WTC11 (cell line): Measurements from ENCODE around the gene FNDC1. TPM values are rescaled to one million over a fixed set of nuclear protein-coding genes. Genes with fewer than 3 reads are reported as not detected.

Source experiments
- ATAC-seq: fragments of 200-7000 bp; cut with Tn5 transposase; 2 replicates; pipeline ENCODE4 v1.10.0; 2021; ENCODE audit warnings: mild to moderate bottlenecking, moderate library complexity
- CTCF ChIA-PET: fragments of 300-600 bp; sonication (Branson Sonifier 250); formaldehyde crosslinking; loops from one replicate; lab custom pipeline; 2021; ENCODE audit warnings: antibody characterized with exemption; lab: Charles Lee
- POLR2A ChIA-PET: fragments of 350-600 bp; sonication (Branson Sonifier 250); formaldehyde crosslinking; loops from one replicate; lab custom pipeline; 2021; ENCODE audit warnings: antibody characterized with exemption; lab: Charles Lee
- DNase-seq: peaks from one replicate; pipeline ENCODE4 v3.0.0; 2021; ENCODE audit warnings: low spot score
- H3K27ac Mint-ChIP-seq: 2 replicates; pipeline ENCODE4 v1.8.0; 2021; ENCODE audit warnings: mixed read lengths
- H3K27me3 Mint-ChIP-seq: 2 replicates; pipeline ENCODE4 v1.8.0; 2021; ENCODE audit warnings: low read depth, mild to moderate bottlenecking, moderate library complexity, mixed read lengths
- H3K36me3 Mint-ChIP-seq: 2 replicates; pipeline ENCODE4 v1.8.0; 2021; ENCODE audit warnings: mixed read lengths
- H3K4me1 Mint-ChIP-seq: 2 replicates; pipeline ENCODE4 v1.8.0; 2022; ENCODE audit warnings: mixed read lengths
- H3K4me3 Mint-ChIP-seq: 2 replicates; pipeline ENCODE4 v1.8.0; 2021; ENCODE audit warnings: mild to moderate bottlenecking, moderate library complexity, mixed read lengths
- H3K9me3 Mint-ChIP-seq: 2 replicates; pipeline ENCODE4 v1.8.0; 2021; ENCODE audit warnings: mixed read lengths
- CBFB ChIP-seq: sonication (generic); formaldehyde crosslinking; IDR thresholded peaks from 2 replicates; pipeline ENCODE4 v1.8.1; 2022; ENCODE audit warnings: mild to moderate bottlenecking, low read depth, missing genetic modification reagents
- CREB1 ChIP-seq: sonication (generic); formaldehyde crosslinking; IDR thresholded peaks from 2 replicates; pipeline ENCODE4 v1.8.0; 2023; ENCODE audit warnings: mild to moderate bottlenecking, missing genetic modification reagents
- ETV6 ChIP-seq: sonication (generic); formaldehyde crosslinking; IDR thresholded peaks from 2 replicates; pipeline ENCODE4 v1.8.1; 2022; ENCODE audit warnings: mild to moderate bottlenecking, missing genetic modification reagents
- GABPB1 ChIP-seq: sonication (generic); formaldehyde crosslinking; IDR thresholded peaks from 2 replicates; pipeline ENCODE4 v1.8.1; 2023; ENCODE audit warnings: mild to moderate bottlenecking, missing genetic modification reagents
- JAZF1 ChIP-seq: fragments of 250-450 bp; sonication (Bioruptor Pico); IDR thresholded peaks from 2 replicates; pipeline ENCODE4 v1.9.0; 2021; ENCODE audit warnings: moderate library complexity, mild to moderate bottlenecking, inconsistent platforms
- KAT7 ChIP-seq: sonication (generic); formaldehyde crosslinking; IDR thresholded peaks from 2 replicates; pipeline ENCODE4 v1.8.1; 2023; ENCODE audit warnings: missing genetic modification reagents, mild to moderate bottlenecking, borderline replicate concordance
- MYBL2 ChIP-seq: sonication (generic); formaldehyde crosslinking; IDR thresholded peaks from 2 replicates; pipeline ENCODE4 v1.8.1; 2023; ENCODE audit warnings: mild to moderate bottlenecking, moderate library complexity, missing genetic modification reagents
- NR1H2 ChIP-seq: sonication (generic); formaldehyde crosslinking; IDR thresholded peaks from 2 replicates; pipeline ENCODE4 v1.9.0; 2021; ENCODE audit warnings: mild to moderate bottlenecking, moderate library complexity, missing genetic modification reagents
- NR3C1 ChIP-seq: sonication (generic); formaldehyde crosslinking; conservative IDR thresholded peaks from 2 replicates; pipeline ENCODE4 v1.8.1; 2023; ENCODE audit warnings: low read depth, mild to moderate bottlenecking, missing genetic modification reagents
- PRDM15 ChIP-seq: sonication (generic); formaldehyde crosslinking; IDR thresholded peaks from 2 replicates; pipeline ENCODE4 v1.8.0; 2022; ENCODE audit warnings: missing genetic modification reagents
- PREB ChIP-seq: sonication (generic); formaldehyde crosslinking; IDR thresholded peaks from 2 replicates; pipeline ENCODE4 v1.8.1; 2022; ENCODE audit warnings: mild to moderate bottlenecking, missing genetic modification reagents, moderate library complexity, borderline replicate concordance
- PRRX2 ChIP-seq: fragments of 250-450 bp; sonication (Bioruptor Pico); IDR thresholded peaks from 2 replicates; pipeline ENCODE4 v1.8.0; 2021; ENCODE audit warnings: mild to moderate bottlenecking
- SMAD3 ChIP-seq: sonication (generic); formaldehyde crosslinking; IDR thresholded peaks from 2 replicates; pipeline ENCODE4 v1.8.0; 2022; ENCODE audit warnings: missing genetic modification reagents, mild to moderate bottlenecking, borderline replicate concordance
- SMAD4 ChIP-seq: sonication (generic); formaldehyde crosslinking; IDR thresholded peaks from 2 replicates; pipeline ENCODE4 v1.8.0; 2022; ENCODE audit warnings: mild to moderate bottlenecking, missing genetic modification reagents
- SP1 ChIP-seq: sonication (generic); formaldehyde crosslinking; conservative IDR thresholded peaks from 2 replicates; pipeline ENCODE4 v1.8.1; 2022; ENCODE audit warnings: missing genetic modification reagents
- TP53 ChIP-seq: sonication (generic); formaldehyde crosslinking; IDR thresholded peaks from 2 replicates; pipeline ENCODE4 v1.8.1; 2023; ENCODE audit warnings: mild to moderate bottlenecking, missing genetic modification reagents
- USF2 ChIP-seq: sonication (generic); formaldehyde crosslinking; IDR thresholded peaks from 2 replicates; pipeline ENCODE4 v1.8.1; 2023; ENCODE audit warnings: mild to moderate bottlenecking, missing genetic modification reagents, moderate library complexity
- ZMAT4 ChIP-seq: fragments of 250-450 bp; sonication (Bioruptor Pico); IDR thresholded peaks from 2 replicates; pipeline ENCODE4 v1.9.0; 2021; ENCODE audit warnings: mild to moderate bottlenecking
- ZNF138 ChIP-seq: sonication (generic); formaldehyde crosslinking; conservative IDR thresholded peaks from 2 replicates; pipeline ENCODE4 v1.8.1; 2022; ENCODE audit warnings: mild to moderate bottlenecking, moderate library complexity, missing genetic modification reagents
- total RNA-seq: library from RNA; stranded (reverse); gene quantifications from 3 replicates; pipeline ENCODE4 v1.2.3, GENCODE V29; 2021
- TF ChIP-seq, protein P1 (sequence below): sonication (generic); formaldehyde crosslinking; IDR thresholded peaks from 2 replicates; pipeline ENCODE4 v1.8.1; 2023; ENCODE audit warnings: mild to moderate bottlenecking, missing genetic modification reagents
- TF ChIP-seq, protein P2 (sequence below): sonication (generic); formaldehyde crosslinking; conservative IDR thresholded peaks from 2 replicates; pipeline ENCODE4 v1.8.1; 2022; ENCODE audit warnings: mild to moderate bottlenecking, missing genetic modification reagents
- TF ChIP-seq, protein P3 (sequence below): sonication (generic); formaldehyde crosslinking; IDR thresholded peaks from 2 replicates; pipeline ENCODE4 v1.8.1; 2022; ENCODE audit warnings: missing genetic modification reagents, borderline replicate concordance

FNDC1 gene
- total RNA-seq, 1 experiment from 2014 or later: 0.44 TPM

DNA sequence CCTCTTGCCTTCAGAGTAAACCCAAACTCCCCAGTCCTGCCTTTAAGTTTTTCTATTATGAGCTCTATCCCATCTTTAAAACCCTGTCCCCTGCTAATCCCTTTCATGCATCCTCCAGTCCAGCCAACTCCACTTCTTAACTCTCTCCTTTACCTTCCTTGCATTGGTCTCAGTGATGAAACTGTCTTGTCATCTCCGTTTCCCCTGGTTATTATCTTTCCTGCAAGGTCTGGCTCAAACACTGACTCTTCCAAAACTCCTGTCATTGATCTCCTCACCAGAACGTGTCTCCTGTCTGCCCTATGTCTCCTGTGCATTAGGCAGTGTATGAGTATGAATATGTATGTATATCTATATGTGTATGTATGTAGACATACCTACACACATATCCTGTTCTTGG, 11.8 kb upstream of the FNDC1 start (continued):
- no peak for TF ChIP-seq ZMAT4 (CRISPR knock-in tag)
- TF ChIP-seq PRDM15: no peak

DNA sequence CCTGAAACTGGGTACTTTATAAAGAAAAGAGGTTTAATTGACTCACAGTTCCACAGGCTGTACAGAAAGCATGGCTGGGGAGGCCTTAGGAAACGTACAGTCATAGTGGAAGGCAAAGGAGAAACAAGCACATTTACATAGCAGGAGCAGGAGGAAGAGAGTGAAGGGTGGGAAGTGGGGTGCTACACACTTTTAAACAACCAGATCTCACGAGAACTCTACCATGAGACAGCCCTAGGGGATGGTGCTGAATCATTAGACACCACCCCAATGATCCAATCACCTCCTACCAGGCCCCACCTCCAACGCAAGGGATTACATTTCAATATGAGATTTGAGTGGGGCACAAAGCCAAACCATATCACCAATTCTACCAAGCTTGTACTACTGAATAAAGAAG, 7.4 kb upstream of the FNDC1 start:
- Mint-ChIP-seq H3K36me3 (no peaks in the 10 kb centered on the region), H3K27ac (no peak overlapping the region)
- TF ChIP-seq NR1H2 (CRISPR knock-in tag): no peak
- no peak for TF ChIP-seq NR3C1 (CRISPR knock-in tag)
- no peak for TF ChIP-seq PRRX2 (CRISPR knock-in tag)
- no peak for TF ChIP-seq KAT7
- TF ChIP-seq CBFB: no peak
- no peak for TF ChIP-seq USF2 (CRISPR knock-in tag)
- TF ChIP-seq PREB (CRISPR knock-in tag): no peak
- TF ChIP-seq SMAD3: no peak
- TF ChIP-seq, protein P1, sequence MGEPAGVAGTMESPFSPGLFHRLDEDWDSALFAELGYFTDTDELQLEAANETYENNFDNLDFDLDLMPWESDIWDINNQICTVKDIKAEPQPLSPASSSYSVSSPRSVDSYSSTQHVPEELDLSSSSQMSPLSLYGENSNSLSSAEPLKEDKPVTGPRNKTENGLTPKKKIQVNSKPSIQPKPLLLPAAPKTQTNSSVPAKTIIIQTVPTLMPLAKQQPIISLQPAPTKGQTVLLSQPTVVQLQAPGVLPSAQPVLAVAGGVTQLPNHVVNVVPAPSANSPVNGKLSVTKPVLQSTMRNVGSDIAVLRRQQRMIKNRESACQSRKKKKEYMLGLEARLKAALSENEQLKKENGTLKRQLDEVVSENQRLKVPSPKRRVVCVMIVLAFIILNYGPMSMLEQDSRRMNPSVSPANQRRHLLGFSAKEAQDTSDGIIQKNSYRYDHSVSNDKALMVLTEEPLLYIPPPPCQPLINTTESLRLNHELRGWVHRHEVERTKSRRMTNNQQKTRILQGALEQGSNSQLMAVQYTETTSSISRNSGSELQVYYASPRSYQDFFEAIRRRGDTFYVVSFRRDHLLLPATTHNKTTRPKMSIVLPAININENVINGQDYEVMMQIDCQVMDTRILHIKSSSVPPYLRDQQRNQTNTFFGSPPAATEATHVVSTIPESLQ: no peak
- TF ChIP-seq ETV6 (CRISPR knock-in tag): no peak
- TF ChIP-seq, protein P2, sequence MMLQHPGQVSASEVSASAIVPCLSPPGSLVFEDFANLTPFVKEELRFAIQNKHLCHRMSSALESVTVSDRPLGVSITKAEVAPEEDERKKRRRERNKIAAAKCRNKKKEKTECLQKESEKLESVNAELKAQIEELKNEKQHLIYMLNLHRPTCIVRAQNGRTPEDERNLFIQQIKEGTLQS (CRISPR knock-in tag): no peak
- TF ChIP-seq ZNF138 (CRISPR knock-in tag): no peak
- TF ChIP-seq CREB1 (CRISPR knock-in tag): no peak
- TF ChIP-seq TP53 (CRISPR knock-in tag): no peak
- no peak for TF ChIP-seq GABPB1 (CRISPR knock-in tag)
- TF ChIP-seq SMAD4: no peak
- TF ChIP-seq JAZF1 (CRISPR knock-in tag): no peak
- no peak for TF ChIP-seq SP1
- no peak for TF ChIP-seq MYBL2 (CRISPR knock-in tag)
- TF ChIP-seq, protein P3, sequence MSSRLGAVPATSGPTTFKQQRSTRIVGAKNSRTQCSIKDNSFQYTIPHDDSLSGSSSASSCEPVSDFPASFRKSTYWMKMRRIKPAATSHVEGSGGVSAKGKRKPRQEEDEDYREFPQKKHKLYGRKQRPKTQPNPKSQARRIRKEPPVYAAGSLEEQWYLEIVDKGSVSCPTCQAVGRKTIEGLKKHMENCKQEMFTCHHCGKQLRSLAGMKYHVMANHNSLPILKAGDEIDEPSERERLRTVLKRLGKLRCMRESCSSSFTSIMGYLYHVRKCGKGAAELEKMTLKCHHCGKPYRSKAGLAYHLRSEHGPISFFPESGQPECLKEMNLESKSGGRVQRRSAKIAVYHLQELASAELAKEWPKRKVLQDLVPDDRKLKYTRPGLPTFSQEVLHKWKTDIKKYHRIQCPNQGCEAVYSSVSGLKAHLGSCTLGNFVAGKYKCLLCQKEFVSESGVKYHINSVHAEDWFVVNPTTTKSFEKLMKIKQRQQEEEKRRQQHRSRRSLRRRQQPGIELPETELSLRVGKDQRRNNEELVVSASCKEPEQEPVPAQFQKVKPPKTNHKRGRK (CRISPR knock-in tag): no peak
- TF ChIP-seq, all 79 proteins: peak for 0
- Mint-ChIP-seq H3K4me3 (no peak overlapping the region), H3K27me3 (peaks cover 37% of the 10 kb centered on the region), H3K4me1 (no peaks in the 10 kb centered on the region), H3K9me3 (peaks cover 8% of the 10 kb centered on the region)
- ChIA-PET POLR2A (no interaction called here), CTCF (no interaction called here)
- ATAC-seq (no peak), DNase-seq (no peak)
